Nephron progenitor cell (in vitro differentiated cells): Measurements from ENCODE around the gene IL23A.

ENCODE experiments used
- DNase-seq: peaks from one replicate; pipeline ENCODE4 v3.0.0; 2021
- H3K27ac Mint-ChIP-seq: 2 replicates; pipeline ENCODE4 v1.8.0; 2021; ENCODE audit warnings: mild to moderate bottlenecking, moderate library complexity, mixed read lengths
- H3K27me3 Mint-ChIP-seq: 2 replicates; pipeline ENCODE4 v1.8.0; 2021; ENCODE audit warnings: mild to moderate bottlenecking, low read depth, mixed read lengths; ENCODE audit not compliant: poor library complexity
- H3K36me3 Mint-ChIP-seq: 2 replicates; pipeline ENCODE4 v1.8.0; 2021; ENCODE audit warnings: low read depth, mixed read lengths
- H3K4me1 Mint-ChIP-seq: 2 replicates; pipeline ENCODE4 v1.8.0; 2021; ENCODE audit warnings: mixed read lengths
- H3K4me3 Mint-ChIP-seq: 2 replicates; pipeline ENCODE4 v1.8.0; 2021; ENCODE audit warnings: mild to moderate bottlenecking, moderate library complexity, mixed read lengths
- H3K9me3 Mint-ChIP-seq: 2 replicates; pipeline ENCODE4 v1.8.0; 2021; ENCODE audit warnings: mild to moderate bottlenecking, moderate library complexity, mixed read lengths
- CTCF ChIP-seq: fragments of 200-600 bp; sonication (generic); IDR thresholded peaks from 2 replicates; pipeline ENCODE4 v1.5.0; 2021; ENCODE audit warnings: antibody characterized with exemption

The IL23A gene

GRCh38 chr12:56338308-56339157 is at the start of gene IL23A:
Gene IL23A (plus strand): TSS chr12:56338884. CDS start chr12:56339045, 161 bp downstream.
- Mint-ChIP-seq H3K27ac (no peak within 1 kb of the TSS), H3K4me3 (no peak within 1 kb of the TSS), H3K36me3 (peaks cover 5% of the 10 kb centered on the region), H3K4me1 (peaks cover 8% of the 10 kb centered on the region), H3K27me3 (peaks cover 15% of the 10 kb centered on the region), H3K9me3 (no peaks in the 10 kb centered on the region)
- no peak for DNase-seq
- TF ChIP-seq CTCF, result no peak

- DNase-seq, result no peak
- H3K27ac Mint-ChIP-seq, result peak overlapping the region; percentile 59
- no peaks in the 10 kb centered on the region for H3K9me3 Mint-ChIP-seq
- TF ChIP-seq CTCF, result no peak
- H3K27me3 Mint-ChIP-seq, result no peaks in the 10 kb centered on the region
- peaks cover 32% of the 10 kb centered on the region for H3K4me1 Mint-ChIP-seq
- H3K36me3 Mint-ChIP-seq, result peaks cover 41% of the 10 kb centered on the region
- no peak overlapping the region for H3K4me3 Mint-ChIP-seq
Observed at GRCh38 chr12:56293795-56294194, 44.9 kb upstream of the IL23A start.

GRCh38 chr12:56296295-56296694 is 42.4 kb upstream of the IL23A start:
- DNase-seq, result no peak
- H3K9me3 Mint-ChIP-seq, result no peaks in the 10 kb centered on the region
- peaks cover 24% of the 10 kb centered on the region for H3K36me3 Mint-ChIP-seq
- H3K4me1 Mint-ChIP-seq, result peaks cover 52% of the 10 kb centered on the region
- H3K27me3 Mint-ChIP-seq, result no peaks in the 10 kb centered on the region
- TF ChIP-seq CTCF, result no peak
- H3K4me3 Mint-ChIP-seq, result no peak overlapping the region
- peak overlapping the region; percentile 79 for H3K27ac Mint-ChIP-seq

GRCh38 chr12:56297400-56297799 is 41.3 kb upstream of the IL23A start:
- no peak overlapping the region for H3K27ac Mint-ChIP-seq
- H3K36me3 Mint-ChIP-seq, result peaks cover 19% of the 10 kb centered on the region
- H3K9me3 Mint-ChIP-seq, result no peaks in the 10 kb centered on the region
- H3K4me3 Mint-ChIP-seq, result no peak overlapping the region
- TF ChIP-seq CTCF, result no peak
- DNase-seq, result no peak
- H3K4me1 Mint-ChIP-seq, result peaks cover 63% of the 10 kb centered on the region
- H3K27me3 Mint-ChIP-seq, result no peaks in the 10 kb centered on the region

- H3K27me3 Mint-ChIP-seq, result no peaks in the 10 kb centered on the region
- H3K9me3 Mint-ChIP-seq, result no peaks in the 10 kb centered on the region
- no peak overlapping the region for H3K27ac Mint-ChIP-seq
- TF ChIP-seq CTCF, result no peak
- peak overlapping the region; percentile 96 for H3K4me3 Mint-ChIP-seq
- DNase-seq, result no peak
- peaks cover 14% of the 10 kb centered on the region for H3K36me3 Mint-ChIP-seq
- H3K4me1 Mint-ChIP-seq, result peaks cover 64% of the 10 kb centered on the region
Observed at GRCh38 chr12:56298828-56299227, 39.9 kb upstream of the IL23A start.
